DMS 273 treated with DMSO at 0.1 percent for 48 hours (cell line): ENCODE data around the gene WLS.
"Not testable (repeated sequence)": the region's sequence is repeated elsewhere in the genome, so short reads cannot be mapped to it uniquely, and the experiment has no call there.

Source experiments
- DNase-seq: peaks from one replicate; lab custom pipeline; 2025; lab: John Stamatoyannopoulos, UW

Gene WLS

GRCh38 chr1:68198752-68199151, 33.6 kb downstream of the WLS start:
- no peak for DNase-seq

- no peak for DNase-seq
These were observed 34.4 kb downstream of the WLS start for GRCh38 chr1:68197891-68198290.

GRCh38 chr1:68197461-68197860, 34.9 kb downstream of the WLS start:
- no peak for DNase-seq

- no peak for DNase-seq
These were observed 35.6 kb downstream of the WLS start for GRCh38 chr1:68196676-68197075.

- no peak for DNase-seq
These were observed 40.6 kb downstream of the WLS start for GRCh38 chr1:68191717-68192116.

- no peak for DNase-seq
These were observed 43.5 kb downstream of the WLS start for GRCh38 chr1:68188644-68189340.

- no peak for DNase-seq
These were observed 44.2 kb downstream of the WLS start for GRCh38 chr1:68188060-68188538.

- no peak for DNase-seq
These were observed 46.6 kb downstream of the WLS start for GRCh38 chr1:68185743-68186142.

GRCh38 chr1:68183895-68184294, 48.4 kb downstream of the WLS start:
- no peak for DNase-seq

- no peak for DNase-seq
These were observed 51.2 kb downstream of the WLS start for GRCh38 chr1:68181165-68181556.

GRCh38 chr1:68180441-68181164, 51.7 kb downstream of the WLS start:
- DNase-seq: no peak

- DNase-seq: no peak
These were observed 53.4 kb downstream of the WLS start for GRCh38 chr1:68178821-68179490.

GRCh38 chr1:68175621-68176398, 56.5 kb downstream of the WLS start:
- DNase-seq: peak; percentile 25

GRCh38 chr1:68174738-68175113, 57.6 kb downstream of the WLS start:
- no peak for DNase-seq

- DNase-seq: peak; percentile 3
These were observed 58.2 kb downstream of the WLS start for GRCh38 chr1:68173936-68174737.

GRCh38 chr1:68173283-68173935, 58.9 kb downstream of the WLS start:
- no peak for DNase-seq

GRCh38 chr1:68171795-68172194, 60.5 kb downstream of the WLS start:
- not testable (repeated sequence) for DNase-seq

- DNase-seq: no peak
These were observed 63.7 kb downstream of the WLS start for GRCh38 chr1:68168545-68169171.

- no peak for DNase-seq
These were observed 65.1 kb downstream of the WLS start for GRCh38 chr1:68167211-68167610.

- no peak for DNase-seq
These were observed 66.0 kb downstream of the WLS start for GRCh38 chr1:68166348-68166747.
